Upper lobe of left lung (tissue), 6 donors: ENCODE data around the gene UNKL. TPM values are rescaled to one million over a fixed set of nuclear protein-coding genes. Genes with fewer than 3 reads are reported as not detected.
A peak's percentile ranks its signal among the peaks of the same experiment; 100 is the strongest.

Experiments used
- ATAC-seq, 2 donors: fragments of 200-7000 bp; cut with Tn5 transposase; one replicate each; pipeline ENCODE4 v1.9.1; 2022; ENCODE audit warnings: mild to moderate bottlenecking in 2 of 2, moderate library complexity in 2 of 2; ENCODE audit not compliant: low FRiP score in 2 of 2
- DNase-seq, 2 donors: peaks; one replicate each; pipeline ENCODE4 v3.0.0-alpha.2; 2019 to 2020
- H3K27ac ChIP-seq, 4 donors: fragments of 200-600 bp; sonication (generic); one replicate each; pipeline ENCODE4 v1.5.1; 2016 to 2019
- H3K27me3 ChIP-seq, 4 donors: fragments of 200-600 bp; sonication (generic); one replicate each; pipeline ENCODE4 v1.5.1; 2017 to 2019
- H3K36me3 ChIP-seq, 4 donors: fragments of 200-600 bp; sonication (generic); one replicate each; pipeline ENCODE4 v1.5.1; 2016 to 2019
- H3K4me1 ChIP-seq, 4 donors: fragments of 200-600 bp; sonication (generic); one replicate each; pipeline ENCODE4 v1.5.1; 2018 to 2019
- H3K4me3 ChIP-seq, 4 donors: fragments of 200-600 bp; sonication (generic); one replicate each; pipeline ENCODE4 v1.5.1; 2017 to 2019; ENCODE audit warnings: mild to moderate bottlenecking in 2 of 4, moderate library complexity in 1 of 4
- H3K9me3 ChIP-seq, 4 donors: fragments of 200-600 bp; sonication (generic); one replicate each; pipeline ENCODE4 v1.5.1; 2018 to 2019
- CTCF ChIP-seq, 6 experiments: fragments of 450-650 bp in 4 of 6; fragments of 200-600 bp in 2 of 6; sonication (generic) in 2 of 6; IDR thresholded peaks; one replicate each; pipeline ENCODE4 v1.5.1; 2016 to 2019; ENCODE audit warnings: antibody characterized with exemption in 6 of 6
- EP300 ChIP-seq, 4 donors: sonication (generic); formaldehyde crosslinking; IDR thresholded peaks; one replicate each; pipeline ENCODE4 v1.5.1; 2017; ENCODE audit warnings: antibody characterized with exemption in 4 of 4, control low read depth in 2 of 4
- POLR2A ChIP-seq, 4 donors: fragments of 450-650 bp; IDR thresholded peaks; one replicate each; pipeline ENCODE4 v1.5.1; 2016 to 2017; ENCODE audit warnings: antibody characterized with exemption in 4 of 4, mild to moderate bottlenecking in 2 of 4
- POLR2AphosphoS5 ChIP-seq, 2 donors: sonication (generic); formaldehyde crosslinking; IDR thresholded peaks; one replicate each; pipeline ENCODE4 v1.5.1; 2017; ENCODE audit warnings: antibody characterized with exemption in 2 of 2
- WGBS, 2 donors: methylation state at CpG; one replicate each; pipeline ENCODE4 v1.1.5; 2017 to 2018; 5-methylcytosine and 5-hydroxymethylcytosine counted together
- total RNA-seq, 6 donors: library from RNA; depleted of rRNA in 4 of 6; stranded (reverse); fragments of >200 nt in 4 of 6; gene quantifications; one replicate each; pipeline versions ENCODE4 v1.1.0 to v1.2.1, GENCODE V29; 2016 to 2021
- donor health status: DM: no; HTN: no; CAD: no; lungs with moderate emphysema.
- donor health status: DM: no; HTN: yes; CAD: no; lungs with severe emphysema.

UNKL gene
- total RNA-seq, 6 donors from 2014 or later, result 7.6 to 83.8 (median 28.0) TPM

- Histone ChIP-seq H3K36me3 (peaks cover 11 to 86% (median 64%) of the 10 kb centered on the region in 4 donors), H3K9me3 (no peaks in the 10 kb centered on the region), H3K4me3 (no peak overlapping the region), H3K27me3 (no peaks in the 10 kb centered on the region), H3K4me1 (no peaks in the 10 kb centered on the region), H3K27ac (no peak overlapping the region)
- DNase-seq, result peak; percentile 67 to 91
- 49 to 58% methylated on average over 7 to 18 of the region's 18 CpGs for WGBS, 2 donors
- peak; percentile 61 to 83 (median 74) for TF ChIP-seq CTCF (IDR thresholded peaks at IDR 0.05)
- no peak for TF ChIP-seq POLR2A (IDR thresholded peaks at IDR 0.05)
- ATAC-seq, result peak; percentile 68 to 84
Measured at GRCh38 chr16:1363501-1364041, 50.9 kb downstream of the UNKL start.

GRCh38 chr16:1362807-1363206 lies 51.7 kb downstream of the UNKL start:
- 84 to 92% methylated on average over 6 to 11 of the region's 11 CpGs for WGBS, 2 donors
- Histone ChIP-seq H3K36me3 (peaks cover 11 to 83% (median 65%) of the 10 kb centered on the region in 4 donors), H3K27me3 (no peaks in the 10 kb centered on the region), H3K9me3 (no peaks in the 10 kb centered on the region), H3K4me3 (no peak overlapping the region), H3K27ac (no peak overlapping the region), H3K4me1 (no peaks in the 10 kb centered on the region)
- peak in 1 of 2 donors; percentile 41 for DNase-seq
- no peak for ATAC-seq
- TF ChIP-seq EP300 (IDR thresholded peaks at IDR 0.05) (no peak), CTCF (IDR thresholded peaks at IDR 0.05) (no peak), POLR2A (IDR thresholded peaks at IDR 0.05) (no peak), POLR2AphosphoS5 (IDR thresholded peaks at IDR 0.05) (no peak)

GRCh38 chr16:1361685-1362360 lies 52.7 kb downstream of the UNKL start:
- H3K9me3 ChIP-seq, result no peaks in the 10 kb centered on the region
- ATAC-seq, result no peak
- WGBS, 2 donors, result 94% methylated on average over 39 to 43 of the region's 43 CpGs
- TF ChIP-seq POLR2A (IDR thresholded peaks at IDR 0.05), result no peak
- no peak for TF ChIP-seq CTCF (IDR thresholded peaks at IDR 0.05)
- no peak for TF ChIP-seq POLR2AphosphoS5 (IDR thresholded peaks at IDR 0.05)
- no peak for TF ChIP-seq EP300 (IDR thresholded peaks at IDR 0.05)
- no peaks in the 10 kb centered on the region for H3K27me3 ChIP-seq
- DNase-seq, result peak in 1 of 2 donors; percentile 79
- H3K4me1 ChIP-seq, result peaks cover 0 to 7% (median 0%) of the 10 kb centered on the region in 4 donors
- no peak overlapping the region for H3K4me3 ChIP-seq
- H3K27ac ChIP-seq, result no peak overlapping the region
- H3K36me3 ChIP-seq, result peaks cover 11 to 76% (median 60%) of the 10 kb centered on the region in 4 donors

- Histone ChIP-seq H3K36me3 (peaks cover 8 to 39% (median 29%) of the 10 kb centered on the region in 4 donors), H3K27ac (no peak overlapping the region), H3K4me1 (peaks cover 1 to 27% (median 8%) of the 10 kb centered on the region in 4 donors), H3K27me3 (no peaks in the 10 kb centered on the region), H3K9me3 (no peaks in the 10 kb centered on the region), H3K4me3 (no peak overlapping the region)
- TF ChIP-seq CTCF (IDR thresholded peaks at IDR 0.05), result no peak
- no peak for TF ChIP-seq POLR2A (IDR thresholded peaks at IDR 0.05)
- TF ChIP-seq EP300 (IDR thresholded peaks at IDR 0.05), result no peak
- no peak for TF ChIP-seq POLR2AphosphoS5 (IDR thresholded peaks at IDR 0.05)
- WGBS, 2 donors, result 84 to 89% methylated on average over 10 to 17 of the region's 19 CpGs
- ATAC-seq, result no peak
- DNase-seq, result peak in 1 of 2 donors; percentile 49
Measured at GRCh38 chr16:1357906-1358566, 56.5 kb downstream of the UNKL start.
